Measurements from ENCODE around the gene SPATA16.
"Not testable (repeated sequence)": the region's sequence is repeated elsewhere in the genome, so short reads cannot be mapped to it uniquely, and the experiment has no call there.

Gene SPATA16

DNA sequence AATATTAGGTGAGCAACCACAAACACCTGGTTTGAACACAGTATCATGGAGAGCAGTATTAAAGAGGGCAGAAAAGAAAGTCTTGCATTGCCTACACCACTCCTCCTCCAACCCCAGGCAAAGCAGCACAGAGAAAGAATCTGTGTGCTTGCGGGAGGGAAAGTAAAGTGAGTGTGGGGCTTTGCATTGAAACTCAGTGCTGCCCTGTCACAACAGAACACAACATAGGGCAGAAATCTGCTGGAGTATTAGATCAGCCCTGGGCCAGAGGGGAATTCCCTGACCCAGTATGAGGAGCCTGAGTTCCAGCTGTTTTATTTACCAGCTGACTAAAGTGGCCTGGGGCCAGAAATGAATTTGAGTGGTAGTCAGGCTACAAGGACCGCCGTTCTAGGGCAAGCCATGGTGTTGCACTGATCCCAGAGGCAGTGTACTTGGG lies 75.5 kb downstream of the SPATA16 start:
- DNase-seq (ENCODE audit: low read depth in 3 of 3, low spot score in 1 of 3), result no peak

DNA sequence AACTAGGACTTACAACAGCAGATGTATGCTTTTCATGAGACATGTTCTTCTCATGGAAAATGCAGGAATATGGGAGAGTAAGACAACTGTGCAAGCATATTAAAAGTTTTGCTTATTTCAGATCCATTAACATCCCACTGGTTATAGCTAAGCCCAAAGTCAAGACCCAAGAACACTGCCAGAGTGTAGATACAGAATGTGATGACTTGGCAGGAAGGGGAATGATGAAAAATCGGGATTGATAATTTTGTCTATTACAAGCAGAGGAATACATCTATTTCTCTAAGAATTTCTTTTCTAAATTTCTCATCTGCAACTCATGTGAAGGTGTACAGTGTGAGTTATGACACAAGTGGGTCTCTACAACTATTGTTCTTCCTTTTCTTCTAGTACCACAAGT lies 76.4 kb downstream of the SPATA16 start:
- DNase-seq (ENCODE audit: low read depth in 3 of 3, low spot score in 1 of 3), result no peak

DNA sequence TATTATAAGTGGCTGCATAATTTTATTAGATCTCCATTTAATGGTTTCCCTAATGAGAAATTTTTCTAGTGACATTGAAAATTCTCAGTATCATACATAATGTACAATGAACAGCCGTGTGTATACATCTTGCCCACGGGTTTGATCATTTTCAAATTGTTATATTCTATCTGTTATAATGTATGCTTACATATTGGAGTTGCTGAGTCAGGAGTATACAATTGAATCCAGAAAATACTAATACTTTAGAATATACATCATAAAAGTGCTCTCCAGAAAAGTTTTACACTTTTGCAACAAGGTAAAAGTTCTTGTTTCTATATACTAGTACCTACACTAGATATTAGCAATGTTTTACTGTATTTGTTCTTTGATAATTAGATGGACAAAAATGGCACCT lies 82.8 kb downstream of the SPATA16 start:
- DNase-seq (ENCODE audit: low read depth in 3 of 3, low spot score in 1 of 3), result no peak

DNA sequence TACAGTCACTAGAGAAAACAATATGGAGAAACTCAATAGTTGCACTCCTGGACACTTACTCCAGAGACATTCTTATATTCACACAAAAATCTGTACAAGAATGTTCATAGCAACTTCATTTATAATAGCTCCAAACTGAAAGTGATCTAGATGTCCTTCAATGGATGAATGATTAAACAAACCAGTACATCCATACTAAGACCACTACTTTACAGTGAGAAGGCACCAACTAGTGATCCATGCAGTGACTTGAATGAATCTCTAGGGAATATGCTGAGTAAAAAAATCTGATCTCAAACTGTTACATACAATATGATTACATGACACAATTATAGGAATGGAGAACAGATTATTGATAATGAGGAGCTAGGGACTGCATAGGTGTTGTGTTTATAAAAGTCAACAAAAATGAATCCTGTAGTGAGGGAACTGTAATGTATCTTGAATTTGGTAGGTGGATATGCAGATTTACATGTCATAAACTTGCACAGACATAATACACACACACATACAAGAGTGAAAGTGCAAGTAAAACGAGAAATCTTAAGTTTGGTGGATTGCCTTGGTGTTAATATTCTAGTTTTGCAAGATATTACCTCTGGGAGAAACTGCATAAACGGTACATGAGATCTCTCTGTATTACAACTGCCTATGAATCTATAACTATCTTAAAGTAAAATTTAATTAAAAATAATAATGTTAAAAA lies 85.7 kb downstream of the SPATA16 start:
- DNase-seq (ENCODE audit: low read depth in 3 of 3, low spot score in 1 of 3), result no peak

DNA sequence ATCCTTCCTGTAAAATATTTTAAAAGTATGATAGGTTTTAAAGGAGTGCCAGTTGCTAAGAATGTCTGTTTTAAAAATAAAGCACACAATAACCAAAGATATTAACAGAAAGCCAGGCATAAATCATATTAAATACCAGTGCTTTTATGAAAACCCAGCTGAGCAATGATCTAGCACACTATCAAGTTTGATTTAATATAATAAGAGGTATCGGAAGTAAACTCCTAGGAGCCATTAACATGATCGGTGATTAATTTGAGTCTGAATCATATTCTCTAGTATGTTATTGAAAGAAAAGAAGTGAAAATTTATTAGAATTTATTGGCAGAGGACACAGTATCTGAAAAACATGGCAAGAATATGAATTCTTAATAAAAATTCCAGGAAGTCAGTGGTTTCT lies 91.7 kb downstream of the SPATA16 start:
- no peak for DNase-seq (ENCODE audit: low read depth in 3 of 3, low spot score in 1 of 3)

DNA sequence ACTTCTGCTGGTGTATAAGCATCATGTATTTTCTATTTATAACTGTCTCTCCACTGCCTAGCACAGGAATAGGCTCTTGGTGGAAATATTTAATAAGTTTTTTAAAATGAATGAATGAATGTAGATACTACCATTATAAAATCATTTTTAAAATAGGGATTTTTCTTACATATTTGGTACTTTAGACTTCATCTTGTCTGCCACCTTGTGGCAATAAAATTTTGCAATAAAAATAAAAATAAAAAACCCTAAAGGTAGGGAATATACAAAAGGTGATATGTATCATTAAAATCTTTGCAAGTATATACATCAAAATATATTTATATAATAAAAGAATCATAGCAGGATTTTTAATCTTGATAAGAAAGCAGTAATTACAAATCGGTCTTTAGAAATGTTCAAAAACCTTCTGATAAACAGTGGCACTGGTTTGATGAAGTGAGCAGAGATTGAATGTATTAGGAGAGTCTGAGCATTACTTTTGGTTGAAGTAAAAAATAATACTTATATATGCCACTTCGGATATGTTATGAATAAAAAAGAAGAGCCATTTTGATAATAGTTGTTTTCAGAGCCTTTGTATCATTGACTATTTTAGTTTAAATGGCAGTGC lies 95.2 kb downstream of the SPATA16 start:
- no peak for DNase-seq (ENCODE audit: low read depth in 3 of 3, low spot score in 1 of 3)

DNA sequence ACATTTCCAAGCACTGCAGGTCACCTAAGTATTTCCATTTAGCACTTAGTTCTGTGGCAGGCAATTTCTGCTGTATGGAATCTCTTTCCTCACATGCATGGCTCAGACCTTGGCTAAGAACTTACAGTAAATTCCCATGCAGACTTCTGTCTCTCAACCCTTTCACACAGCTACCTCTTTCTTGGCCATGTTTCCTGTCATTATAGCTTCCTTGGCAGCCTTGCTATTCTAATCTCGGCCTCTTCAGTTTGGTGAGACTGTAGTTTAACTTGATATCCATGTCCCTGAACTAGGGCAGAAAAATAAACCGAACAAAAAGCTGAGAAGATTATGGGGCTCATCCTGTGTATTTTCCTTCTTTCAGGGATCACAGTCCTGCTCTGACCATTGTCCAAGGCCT lies 96.0 kb downstream of the SPATA16 start:
- no peak for DNase-seq (ENCODE audit: low read depth in 3 of 3, low spot score in 1 of 3)

DNA sequence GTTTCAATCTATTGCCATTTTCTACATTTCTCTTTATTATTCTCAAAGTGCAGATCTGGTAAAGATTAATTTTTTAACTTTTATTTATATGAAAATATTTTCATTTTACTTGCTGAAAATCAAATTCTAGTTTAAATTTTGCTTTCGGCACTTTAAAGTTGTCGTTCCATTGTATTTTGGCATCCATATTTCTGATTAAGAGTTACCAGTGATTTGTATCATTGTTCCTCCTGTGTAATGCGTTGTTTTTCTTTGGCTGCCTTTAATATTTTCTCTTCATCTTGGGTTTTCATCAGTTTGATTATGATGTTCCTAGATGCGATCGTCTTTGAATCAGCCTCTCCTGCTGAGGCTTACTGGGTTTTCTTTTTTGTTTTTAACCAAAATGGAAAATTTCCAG lies 97.3 kb downstream of the SPATA16 start:
- DNase-seq (ENCODE audit: low read depth in 3 of 3, low spot score in 1 of 3), result no peak

DNA sequence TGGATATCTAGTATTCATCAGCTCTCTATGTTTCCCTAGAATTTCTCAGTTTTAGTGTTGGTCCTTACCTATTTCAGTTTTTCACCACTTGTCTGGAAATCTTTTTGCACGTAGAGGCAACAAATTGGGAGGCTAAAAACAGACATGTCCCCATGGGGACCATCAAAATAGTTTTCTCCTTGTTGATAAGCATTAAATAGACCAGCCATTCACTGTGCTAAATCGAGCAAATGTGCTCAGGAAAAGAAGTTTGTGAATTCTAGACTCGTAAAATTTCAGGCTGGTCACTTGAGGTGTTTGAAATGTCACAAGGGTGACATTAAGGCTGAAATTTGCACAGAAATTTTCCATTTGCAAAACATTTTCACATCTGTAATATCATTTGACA lies 102.6 kb downstream of the SPATA16 start:
- DNase-seq (ENCODE audit: low read depth in 3 of 3, low spot score in 1 of 3), result no peak

DNA sequence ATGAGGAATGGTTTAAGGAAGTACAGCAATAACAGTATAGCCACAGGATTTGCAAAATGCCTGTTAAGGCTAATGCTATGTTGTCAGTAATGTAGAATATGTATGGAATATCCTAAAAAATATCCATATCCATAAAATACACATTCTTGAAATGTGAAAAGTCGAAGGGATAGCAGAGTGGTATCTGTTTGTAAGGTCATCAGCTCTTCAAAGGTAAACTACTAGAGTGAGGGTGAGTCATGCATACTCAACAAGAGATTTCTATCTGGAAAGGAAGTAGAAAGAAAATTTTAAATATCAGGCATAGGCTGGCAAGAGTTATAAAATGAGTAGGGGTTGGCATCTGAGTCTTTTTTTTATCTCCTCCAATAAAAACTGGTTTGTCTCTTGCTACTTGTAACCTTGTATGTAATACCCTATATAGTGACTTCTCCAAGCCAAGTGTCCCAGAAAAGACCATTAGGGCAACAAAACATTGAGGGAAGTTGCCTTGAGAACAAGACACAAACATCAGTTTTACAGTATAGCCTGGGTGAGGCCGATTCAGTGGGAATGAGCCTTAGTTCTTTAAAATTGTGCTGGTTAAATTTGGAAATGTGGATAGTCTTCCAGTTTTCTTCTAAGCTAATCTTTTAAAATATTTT lies 103.1 kb downstream of the SPATA16 start:
- DNase-seq (ENCODE audit: low read depth in 3 of 3, low spot score in 1 of 3), result no peak

DNA sequence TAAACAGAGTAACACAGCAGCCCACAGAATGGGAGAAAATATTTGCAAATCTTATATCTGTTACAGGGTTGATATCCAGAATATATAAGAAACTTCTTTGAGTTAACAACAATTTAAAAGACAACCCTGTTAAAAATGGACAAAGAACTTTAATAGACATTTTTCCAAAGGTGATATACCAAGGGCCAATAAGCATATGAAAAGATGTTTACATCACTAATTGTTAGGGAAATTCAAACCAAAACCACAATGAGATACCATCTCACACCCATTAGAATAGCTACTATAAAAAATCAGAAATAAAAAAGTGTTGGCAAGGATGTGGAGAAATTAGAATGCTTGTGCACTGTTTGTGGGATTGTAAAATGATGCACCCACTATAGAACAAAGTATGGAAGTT lies 110.8 kb downstream of the SPATA16 start:
- DNase-seq (ENCODE audit: low read depth in 3 of 3, low spot score in 1 of 3), result no peak

DNA sequence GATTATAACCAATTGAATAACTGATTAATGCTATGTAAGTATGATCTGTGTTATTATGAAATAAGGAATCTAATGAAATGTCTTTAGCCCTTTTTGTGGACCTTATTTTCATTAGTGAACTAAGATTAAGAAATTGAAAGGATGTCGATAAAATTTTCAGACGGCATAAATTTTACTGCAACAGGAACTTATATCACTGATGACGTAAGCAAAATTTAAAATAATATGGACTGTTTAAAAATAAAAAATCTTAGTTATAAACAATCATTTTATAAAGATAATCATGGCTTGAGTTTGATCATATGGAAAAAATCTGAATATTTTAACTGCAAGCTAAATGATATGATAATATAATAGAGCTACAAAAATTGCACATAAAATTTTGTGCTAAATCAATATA lies 112.7 kb downstream of the SPATA16 start:
- no peak for DNase-seq (ENCODE audit: low read depth in 3 of 3, low spot score in 1 of 3)

DNA sequence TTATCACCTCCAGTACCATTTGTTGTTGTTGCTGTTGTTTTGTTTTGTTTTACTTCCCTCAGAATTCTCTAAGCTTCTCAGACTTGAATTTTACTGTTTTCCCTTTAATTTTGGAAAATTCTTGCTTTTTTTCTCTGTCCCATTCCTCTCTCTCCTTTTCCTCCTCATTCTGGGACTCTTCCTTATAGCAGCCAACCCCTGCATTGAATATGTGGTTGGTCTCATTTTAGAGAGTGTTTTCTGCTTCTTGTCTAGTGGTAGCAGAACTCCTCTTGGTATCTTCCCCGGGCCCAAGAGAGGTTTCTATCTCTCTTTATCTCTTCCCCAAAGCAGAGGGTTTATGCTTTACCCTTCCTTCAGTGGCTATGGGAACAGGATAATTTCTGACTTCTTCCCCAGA lies 113.6 kb downstream of the SPATA16 start:
- DNase-seq (ENCODE audit: low read depth in 3 of 3, low spot score in 1 of 3), result no peak

DNA sequence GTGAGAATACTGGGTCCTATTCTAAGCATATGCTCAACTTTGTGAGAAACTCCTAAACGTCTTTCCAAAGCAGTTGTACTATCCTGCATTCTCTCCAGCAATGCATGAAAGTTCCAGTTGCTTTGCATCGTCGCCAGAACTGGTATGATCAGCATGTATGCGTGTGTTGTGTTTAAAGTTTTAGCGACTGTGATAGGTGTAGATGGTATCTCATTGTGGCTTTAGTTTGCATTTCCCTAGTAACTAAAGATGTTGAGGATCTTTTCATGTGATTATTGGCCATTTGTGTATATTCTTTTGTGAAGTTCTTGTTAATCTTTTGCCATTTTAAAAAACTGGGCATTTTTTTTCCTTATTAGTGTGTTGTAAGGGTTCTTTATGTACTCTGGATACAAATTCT lies 115.1 kb downstream of the SPATA16 start:
- no peak for DNase-seq (ENCODE audit: low read depth in 3 of 3, low spot score in 1 of 3)

DNA sequence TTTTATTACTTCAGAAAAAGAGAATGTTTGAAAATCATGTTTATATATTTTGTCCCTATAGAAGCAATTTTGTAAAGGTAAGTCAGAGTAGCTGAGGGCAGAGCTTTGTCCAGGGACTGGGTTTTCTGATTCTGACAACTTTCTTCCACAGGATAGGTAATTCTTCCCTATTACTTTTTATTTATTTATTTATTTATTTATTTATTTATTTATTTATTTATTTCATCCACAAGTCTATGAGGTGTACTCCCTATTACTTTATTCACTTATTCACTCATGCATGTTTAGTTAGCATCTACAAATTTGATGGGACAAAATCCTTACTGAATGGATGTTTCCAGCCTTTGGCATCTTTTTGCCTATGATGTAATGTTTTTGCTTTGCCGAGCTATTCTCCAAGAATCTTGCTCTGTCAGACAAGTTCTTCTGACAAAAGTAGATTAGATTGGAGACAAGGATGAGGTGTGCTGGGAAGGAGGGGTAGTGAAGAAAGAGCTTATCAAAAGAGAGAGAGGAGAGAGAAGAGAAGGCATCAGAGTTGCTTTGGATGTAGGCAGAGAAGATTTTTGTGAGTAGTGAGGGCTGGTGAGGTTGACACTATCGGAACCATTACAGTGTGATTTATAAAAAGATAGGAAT lies 119.4 kb downstream of the SPATA16 start:
- DNase-seq (ENCODE audit: low read depth in 3 of 3, low spot score in 1 of 3), result no peak

DNA sequence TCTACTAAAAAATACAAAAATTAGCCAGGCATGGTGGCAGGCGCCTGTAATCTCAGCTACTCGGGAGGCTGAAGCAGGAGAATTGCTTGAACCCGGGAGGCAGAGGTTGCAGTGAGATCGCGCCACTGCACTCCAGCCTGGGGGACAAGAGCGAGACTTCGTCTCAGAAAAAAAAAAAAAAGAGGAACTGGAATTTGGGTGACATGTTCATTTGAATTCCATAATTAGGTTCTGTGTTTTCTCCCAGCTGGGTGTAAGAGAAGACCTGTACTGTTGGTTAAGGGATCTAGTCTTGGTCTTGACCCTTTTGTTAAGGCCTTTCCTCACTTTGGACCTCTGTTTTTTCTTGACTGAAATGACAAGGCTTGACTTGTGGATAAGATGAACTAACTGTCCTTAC lies 120.9 kb downstream of the SPATA16 start:
- DNase-seq (ENCODE audit: low read depth in 3 of 3, low spot score in 1 of 3), result not testable (repeated sequence)

DNA sequence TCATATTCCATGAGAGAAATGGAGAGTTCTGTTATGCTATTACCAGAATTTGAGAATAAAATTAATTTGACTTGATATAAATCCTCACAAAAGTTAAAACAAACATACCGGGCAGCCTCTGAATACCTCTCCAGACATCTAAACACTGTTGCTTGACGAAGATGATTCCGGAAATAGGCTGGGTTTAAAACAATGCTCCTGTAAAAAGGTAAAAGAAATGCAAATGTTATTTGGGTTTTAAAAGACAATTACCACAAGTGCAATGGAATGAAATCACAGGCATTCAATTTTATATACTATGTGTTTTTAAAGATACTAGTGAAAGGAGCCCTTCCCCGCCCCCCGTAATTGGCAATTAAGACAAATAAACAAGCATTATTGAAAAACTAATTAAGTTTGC lies 121.7 kb downstream of the SPATA16 start:
- no peak for DNase-seq (ENCODE audit: low read depth in 3 of 3, low spot score in 1 of 3)

DNA sequence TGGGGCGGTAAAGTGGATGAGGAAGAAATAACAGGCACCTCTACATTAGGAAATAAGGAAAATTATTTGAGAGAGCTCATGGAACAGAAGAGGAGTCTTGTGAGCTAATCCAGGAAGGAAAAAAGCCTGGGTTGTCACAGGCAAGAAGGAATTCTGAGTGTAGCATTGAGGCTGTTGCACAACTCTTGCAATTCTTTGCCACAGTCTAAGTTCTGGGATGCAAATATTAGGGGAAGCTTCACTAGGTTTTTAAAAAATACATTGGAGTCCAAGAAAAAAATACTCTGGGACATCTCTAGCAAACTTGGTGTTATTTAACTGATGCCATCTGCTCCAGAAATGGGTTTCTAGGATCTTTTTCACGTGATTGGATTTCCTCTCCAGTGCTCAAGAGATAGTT lies 122.3 kb downstream of the SPATA16 start:
- DNase-seq (ENCODE audit: low read depth in 3 of 3, low spot score in 1 of 3), result no peak

DNA sequence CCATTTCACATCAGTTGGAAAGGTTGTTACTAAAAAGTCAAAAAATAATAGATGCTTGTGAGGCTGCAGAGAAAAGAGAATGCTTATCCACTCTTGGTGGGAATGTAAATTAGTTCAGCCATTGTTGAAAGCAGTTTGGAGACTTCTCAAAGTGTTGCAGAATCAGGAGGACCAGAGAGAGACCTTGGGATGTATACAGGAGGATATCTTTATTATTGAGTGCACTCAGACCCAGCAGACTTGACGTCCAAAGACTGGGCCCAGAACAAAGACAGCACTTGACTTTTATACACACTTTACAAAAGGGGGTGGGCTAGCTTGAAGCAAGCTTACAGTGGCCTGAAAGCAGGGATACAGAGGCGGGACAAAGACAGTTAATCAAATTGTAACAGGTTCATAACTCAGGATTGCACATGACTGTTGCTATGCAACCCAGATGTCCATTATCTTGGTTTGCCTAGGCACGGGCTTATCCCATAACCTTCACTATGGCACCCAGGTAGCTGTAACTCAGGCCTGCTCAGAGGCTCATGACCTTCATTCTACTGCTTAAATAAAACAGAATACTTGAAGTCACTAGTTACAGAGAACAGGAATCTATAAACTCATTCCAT lies 127.7 kb downstream of the SPATA16 start:
- no peak for DNase-seq (ENCODE audit: low read depth in 3 of 3, low spot score in 1 of 3)

DNA sequence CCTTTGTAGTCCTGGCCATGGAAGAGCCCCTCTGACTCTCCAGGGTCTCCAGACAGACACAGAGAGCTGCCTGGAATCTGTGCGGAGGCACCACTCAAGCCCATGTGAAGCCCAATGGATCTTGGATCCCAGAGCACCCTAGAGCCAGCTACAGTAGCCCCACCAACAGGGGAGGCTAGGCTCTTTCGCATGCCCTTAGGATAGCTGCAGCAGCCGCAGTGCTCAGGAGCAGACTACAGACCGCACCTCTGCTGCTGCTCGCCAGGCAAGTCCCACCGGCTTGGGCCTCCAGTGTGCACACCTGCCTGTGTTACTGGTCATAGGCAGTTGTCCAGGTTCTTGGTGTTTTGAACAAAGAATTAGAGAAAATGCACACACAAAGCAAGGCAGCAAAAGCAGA lies 131.6 kb downstream of the SPATA16 start:
- no peak for DNase-seq (ENCODE audit: low read depth in 3 of 3, low spot score in 1 of 3)

DNA sequence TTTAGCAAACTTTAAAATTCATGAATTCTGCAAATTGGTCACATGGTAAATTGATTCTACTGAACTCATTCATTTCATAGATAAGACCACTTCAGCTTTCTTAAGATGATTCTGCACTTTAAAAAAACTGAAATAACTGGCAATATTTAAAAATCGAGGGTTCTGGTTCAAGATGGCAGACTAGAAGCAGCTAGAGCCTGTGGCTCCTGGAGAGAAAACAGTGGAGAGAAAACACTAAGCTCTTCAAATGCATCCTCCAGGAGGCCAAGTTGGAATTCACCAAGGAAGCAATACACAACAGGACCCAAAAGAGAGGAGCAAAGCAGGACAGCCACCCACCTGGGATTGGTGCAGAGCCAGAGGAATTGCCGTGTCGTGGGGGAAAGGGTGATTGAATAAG lies 132.1 kb downstream of the SPATA16 start:
- DNase-seq (ENCODE audit: low read depth in 3 of 3, low spot score in 1 of 3), result no peak

All from stimulated activated CD4-positive, alpha-beta T cell treated with anti-CD3 and anti-CD28 coated beads, TNF-alpha, amount 100 ng/mL, for 1 hour (primary cell).